Fibroblast of villous mesenchyme (primary cell): ENCODE measurements around the gene CCDC152. TPM values are rescaled to one million over a fixed set of nuclear protein-coding genes. Genes with fewer than 3 reads are reported as not detected.

Experiments
- DNase-seq: peaks from one replicate; pipeline ENCODE4 v3.0.0-alpha.2; 2010; ENCODE audit warnings: low read depth
- H3K4me3 ChIP-seq: 2 replicates; pipeline ENCODE4 v1.5.1; 2011; ENCODE audit warnings: low read depth, mild to moderate bottlenecking, low read length
- CTCF ChIP-seq: IDR thresholded peaks from 2 replicates; pipeline ENCODE4 v1.5.1; 2012; ENCODE audit warnings: low read depth, mild to moderate bottlenecking, low read length; ENCODE audit not compliant: insufficient read depth
- total RNA-seq: library from RNA; depleted of rRNA; stranded (reverse); fragments of >200 nt; gene quantifications from 2 replicates; pipeline ENCODE4 v1.2.3, GENCODE V29; 2012

The CCDC152 gene
- total RNA-seq, 1 donor = 0.86 TPM

GRCh38 chr5:42772265-42772993 lies 15.8 kb downstream of the CCDC152 start:
- H3K4me3 ChIP-seq = no peak overlapping the region
- TF ChIP-seq CTCF = no peak
- DNase-seq = peak; percentile 10

DNA sequence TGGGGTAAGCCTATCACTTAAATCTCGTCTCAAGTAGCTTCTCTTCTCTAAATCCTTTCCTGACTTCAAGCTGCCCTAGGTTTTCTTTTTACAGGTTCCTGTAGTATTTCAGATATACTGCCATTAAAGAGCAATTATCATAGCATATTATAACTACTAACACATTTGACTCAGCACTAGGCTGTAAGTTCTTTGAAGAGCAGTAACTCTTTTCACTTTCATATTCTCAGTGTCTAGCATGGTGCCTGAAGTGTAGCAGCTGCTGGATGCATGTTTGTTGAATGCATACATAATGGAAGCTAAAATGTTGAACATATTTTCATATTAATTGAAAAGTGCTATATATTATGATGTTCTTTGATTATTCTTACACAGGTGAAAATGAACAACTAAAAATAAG lies 22.5 kb downstream of the CCDC152 start:
- no peak for TF ChIP-seq CTCF
- no peak overlapping the region for H3K4me3 ChIP-seq
- DNase-seq = no peak

GRCh38 chr5:42781584-42781983 lies 25.0 kb downstream of the CCDC152 start:
- DNase-seq = no peak
- no peak for TF ChIP-seq CTCF
- no peak overlapping the region for H3K4me3 ChIP-seq

DNA sequence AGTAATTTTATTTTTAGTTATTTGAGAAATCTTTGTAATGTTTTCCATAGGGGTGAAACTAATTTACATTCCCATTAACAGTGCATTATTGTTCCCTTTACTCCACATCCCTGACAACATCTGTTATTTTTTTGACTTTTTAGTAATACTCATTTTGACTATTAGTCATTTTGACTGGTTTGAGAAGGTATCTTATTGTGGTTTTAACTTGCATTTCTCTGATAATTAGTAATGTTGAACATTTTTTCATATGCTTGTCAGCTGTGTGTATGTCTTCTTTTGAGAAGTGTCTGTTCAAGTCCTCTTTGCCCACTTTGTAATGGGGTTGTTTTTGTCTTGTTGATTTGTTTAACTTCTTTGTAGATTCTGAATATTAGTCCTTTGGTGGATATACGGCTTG lies 27.5 kb downstream of the CCDC152 start:
- no peak for TF ChIP-seq CTCF
- H3K4me3 ChIP-seq = no peak overlapping the region
- no peak for DNase-seq

- no peak overlapping the region for H3K4me3 ChIP-seq
- DNase-seq = no peak
- no peak for TF ChIP-seq CTCF
Measured at GRCh38 chr5:42785756-42786155, 29.1 kb downstream of the CCDC152 start.

DNA sequence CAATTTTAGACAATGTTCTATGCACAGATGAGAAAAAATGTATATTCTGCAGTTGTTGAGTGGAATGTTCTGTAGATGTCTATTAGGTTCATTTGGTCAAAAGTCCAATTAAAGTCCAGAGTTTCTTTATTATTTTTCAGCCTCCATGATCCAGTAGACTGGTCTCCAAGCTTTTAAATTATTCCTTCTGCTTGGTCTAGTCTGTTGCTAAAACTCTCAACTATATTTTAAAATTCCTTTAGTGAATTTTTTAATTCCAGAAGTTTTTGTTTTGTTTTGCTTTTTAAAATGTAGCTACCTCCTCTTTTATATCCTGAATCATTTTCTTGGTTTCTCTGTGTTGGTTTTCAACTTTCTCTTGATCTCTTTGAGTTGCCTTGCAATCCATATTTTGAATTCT lies 30.5 kb downstream of the CCDC152 start:
- DNase-seq = no peak
- TF ChIP-seq CTCF = no peak
- no peak overlapping the region for H3K4me3 ChIP-seq

- H3K4me3 ChIP-seq = no peak overlapping the region
- no peak for DNase-seq
- no peak for TF ChIP-seq CTCF
Measured at GRCh38 chr5:42787845-42788244, 31.2 kb downstream of the CCDC152 start.
